Glutamatergic neuron (in vitro differentiated cells): ENCODE results near the gene ERG28. TPM values are rescaled to one million over a fixed set of nuclear protein-coding genes. Genes with fewer than 3 reads are reported as not detected.

ENCODE experiments used
- DNase-seq: peaks from one replicate; pipeline ENCODE4 v3.0.0; 2022
- H3K27ac Mint-ChIP-seq: one replicate; pipeline ENCODE4 v1.8.0; 2020; ENCODE audit warnings: mild to moderate bottlenecking, mixed read lengths, inconsistent platforms; ENCODE audit not compliant: unreplicated experiment
- H3K27me3 Mint-ChIP-seq: one replicate; pipeline ENCODE4 v1.8.0; 2020; ENCODE audit warnings: mild to moderate bottlenecking, moderate library complexity, mixed read lengths, inconsistent platforms; ENCODE audit not compliant: unreplicated experiment
- H3K36me3 Mint-ChIP-seq: one replicate; pipeline ENCODE4 v1.8.0; 2020; ENCODE audit warnings: mild to moderate bottlenecking, mixed read lengths, inconsistent platforms; ENCODE audit not compliant: unreplicated experiment
- H3K4me1 Mint-ChIP-seq: one replicate; pipeline ENCODE4 v1.8.0; 2020; ENCODE audit warnings: mild to moderate bottlenecking, low read depth, mixed read lengths, inconsistent platforms; ENCODE audit not compliant: unreplicated experiment
- H3K4me3 Mint-ChIP-seq: one replicate; pipeline ENCODE4 v1.8.0; 2020; ENCODE audit warnings: mild to moderate bottlenecking, mixed read lengths, inconsistent platforms; ENCODE audit not compliant: unreplicated experiment
- H3K9me3 Mint-ChIP-seq: one replicate; pipeline ENCODE4 v1.8.0; 2020; ENCODE audit warnings: mild to moderate bottlenecking, moderate library complexity, mixed read lengths, inconsistent platforms; ENCODE audit not compliant: unreplicated experiment
- total RNA-seq: library from RNA; stranded (reverse); fragmentation: NEBNext Ultra II Directional; extraction: Animal tissue kit (Norgen Biotek cat#: 25700); gene quantifications from one replicate; pipeline ENCODE4 v1.2.1, GENCODE V29; 2021; ENCODE audit not compliant: unreplicated experiment
- TF ChIP-seq, protein P1 (sequence below): fragments of 200-600 bp; sonication (generic); IDR thresholded peaks from one replicate; pipeline ENCODE4 v1.5.0; 2021; ENCODE audit not compliant: partially characterized antibody, unreplicated experiment

ERG28 gene
- total RNA-seq, 1 donor from 2014 or later: 16.2 TPM

DNA sequence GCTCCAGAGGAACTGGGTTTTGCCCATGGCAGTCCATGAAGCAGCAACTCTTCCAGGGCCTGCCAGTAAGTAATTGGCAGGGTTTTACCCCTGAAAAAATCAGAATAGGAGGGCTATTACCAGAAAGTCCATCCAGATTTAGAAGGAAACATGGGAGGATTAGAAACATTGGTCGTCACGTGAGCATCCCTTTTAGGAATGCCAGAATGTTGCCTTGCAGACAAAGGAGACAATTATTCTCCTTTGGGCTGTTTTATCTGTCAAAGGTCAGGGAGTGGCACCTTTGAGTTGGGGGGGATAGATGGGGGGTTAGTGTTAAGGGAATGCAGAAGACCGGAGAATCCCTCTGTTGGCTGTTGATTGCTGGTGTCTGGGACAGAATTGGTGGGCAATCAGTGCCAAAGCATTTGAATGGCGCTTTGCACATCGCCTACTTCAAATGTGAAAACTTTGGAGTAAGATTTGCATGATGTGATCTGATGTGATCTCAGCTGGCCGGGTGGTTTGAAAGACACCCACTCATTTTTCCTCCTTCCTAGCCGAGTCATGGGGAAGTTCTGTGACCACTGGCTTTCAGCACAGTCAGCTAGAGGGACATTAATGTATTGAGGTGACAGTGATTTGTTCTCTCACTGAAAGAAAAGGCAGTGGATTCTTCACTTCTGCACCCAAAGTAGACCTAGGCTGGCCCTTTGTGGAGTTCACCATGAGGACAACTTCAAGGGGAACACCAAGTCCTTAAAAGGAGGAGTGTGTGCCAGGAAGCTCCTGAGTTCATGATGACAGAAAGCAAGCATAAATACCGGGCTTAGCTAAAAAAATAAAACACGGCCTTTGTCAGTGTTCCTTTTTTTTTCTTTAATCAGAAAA lies 50.8 kb downstream of the ERG28 start:
- Mint-ChIP-seq H3K36me3 (peaks cover 5% of the 10 kb centered on the region), H3K4me3 (no peak overlapping the region), H3K9me3 (peaks cover 3% of the 10 kb centered on the region), H3K4me1 (no peaks in the 10 kb centered on the region), H3K27me3 (peaks cover 2% of the 10 kb centered on the region), H3K27ac (no peak overlapping the region)
- TF ChIP-seq, protein P1, sequence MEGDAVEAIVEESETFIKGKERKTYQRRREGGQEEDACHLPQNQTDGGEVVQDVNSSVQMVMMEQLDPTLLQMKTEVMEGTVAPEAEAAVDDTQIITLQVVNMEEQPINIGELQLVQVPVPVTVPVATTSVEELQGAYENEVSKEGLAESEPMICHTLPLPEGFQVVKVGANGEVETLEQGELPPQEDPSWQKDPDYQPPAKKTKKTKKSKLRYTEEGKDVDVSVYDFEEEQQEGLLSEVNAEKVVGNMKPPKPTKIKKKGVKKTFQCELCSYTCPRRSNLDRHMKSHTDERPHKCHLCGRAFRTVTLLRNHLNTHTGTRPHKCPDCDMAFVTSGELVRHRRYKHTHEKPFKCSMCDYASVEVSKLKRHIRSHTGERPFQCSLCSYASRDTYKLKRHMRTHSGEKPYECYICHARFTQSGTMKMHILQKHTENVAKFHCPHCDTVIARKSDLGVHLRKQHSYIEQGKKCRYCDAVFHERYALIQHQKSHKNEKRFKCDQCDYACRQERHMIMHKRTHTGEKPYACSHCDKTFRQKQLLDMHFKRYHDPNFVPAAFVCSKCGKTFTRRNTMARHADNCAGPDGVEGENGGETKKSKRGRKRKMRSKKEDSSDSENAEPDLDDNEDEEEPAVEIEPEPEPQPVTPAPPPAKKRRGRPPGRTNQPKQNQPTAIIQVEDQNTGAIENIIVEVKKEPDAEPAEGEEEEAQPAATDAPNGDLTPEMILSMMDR: no peak
- no peak for DNase-seq

DNA sequence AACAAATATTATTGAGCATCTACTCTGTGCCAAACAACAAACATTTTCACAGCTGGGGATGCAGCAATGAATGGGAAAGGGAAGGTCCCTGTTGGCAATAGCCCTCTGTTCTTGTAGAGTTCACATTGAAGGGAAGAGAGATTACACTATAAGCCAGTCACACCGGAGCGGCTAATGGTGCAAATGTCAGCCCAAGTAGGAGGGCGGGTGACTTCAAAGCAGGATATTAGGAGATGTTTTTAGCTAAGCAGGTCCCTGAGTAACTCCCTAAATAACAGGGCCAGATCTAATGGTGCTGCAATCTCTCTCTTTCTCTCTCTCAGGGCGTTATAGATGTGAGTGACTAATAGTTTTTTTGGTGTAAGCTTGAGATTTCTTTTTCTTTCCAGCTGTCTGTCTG lies 51.6 kb downstream of the ERG28 start:
- Mint-ChIP-seq H3K9me3 (peaks cover 3% of the 10 kb centered on the region), H3K4me1 (no peaks in the 10 kb centered on the region), H3K36me3 (no peaks in the 10 kb centered on the region), H3K4me3 (no peak overlapping the region), H3K27ac (no peak overlapping the region), H3K27me3 (peaks cover 2% of the 10 kb centered on the region)
- TF ChIP-seq, protein P1: no peak
- no peak for DNase-seq

DNA sequence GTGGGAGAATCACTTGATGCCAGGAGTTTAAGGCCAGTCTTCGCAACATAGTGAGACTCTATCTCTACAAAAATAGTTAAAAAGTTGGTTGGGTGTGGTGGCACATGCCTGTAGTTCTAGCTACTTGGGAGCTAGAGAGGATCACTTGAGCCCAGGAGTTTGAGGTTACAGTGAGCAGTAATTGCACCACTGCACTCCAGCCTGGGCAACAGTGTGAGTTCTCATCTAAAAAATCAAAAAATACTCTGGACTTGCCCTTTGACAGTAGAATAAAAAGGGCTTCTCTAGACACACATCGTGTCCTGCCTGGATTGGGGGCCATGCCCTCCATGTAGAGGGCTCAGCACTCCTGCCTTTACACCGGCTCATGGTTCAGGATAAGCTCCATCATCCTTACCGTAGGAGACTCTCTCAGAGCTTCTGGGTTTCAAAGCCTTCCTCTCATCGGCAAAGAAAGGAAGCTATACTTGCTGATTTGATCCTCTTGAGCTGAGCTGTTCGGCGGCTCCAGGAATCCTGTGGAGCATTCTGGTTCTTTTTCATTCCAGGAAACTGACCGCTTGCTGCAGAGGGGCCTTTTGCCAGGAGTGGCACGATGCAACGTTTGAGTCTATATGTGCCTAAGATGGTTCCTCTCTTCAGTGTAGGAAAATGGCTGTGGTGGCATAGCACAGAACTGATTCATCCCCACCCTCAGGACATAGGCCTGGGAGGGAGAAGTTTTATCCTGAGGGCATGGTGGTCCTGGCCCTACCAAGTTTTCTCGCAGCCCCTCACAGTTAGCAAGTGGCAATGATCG lies 52.6 kb downstream of the ERG28 start:
- H3K4me1 Mint-ChIP-seq: no peaks in the 10 kb centered on the region
- H3K27me3 Mint-ChIP-seq: peaks cover 2% of the 10 kb centered on the region
- no peak overlapping the region for H3K27ac Mint-ChIP-seq

DNA sequence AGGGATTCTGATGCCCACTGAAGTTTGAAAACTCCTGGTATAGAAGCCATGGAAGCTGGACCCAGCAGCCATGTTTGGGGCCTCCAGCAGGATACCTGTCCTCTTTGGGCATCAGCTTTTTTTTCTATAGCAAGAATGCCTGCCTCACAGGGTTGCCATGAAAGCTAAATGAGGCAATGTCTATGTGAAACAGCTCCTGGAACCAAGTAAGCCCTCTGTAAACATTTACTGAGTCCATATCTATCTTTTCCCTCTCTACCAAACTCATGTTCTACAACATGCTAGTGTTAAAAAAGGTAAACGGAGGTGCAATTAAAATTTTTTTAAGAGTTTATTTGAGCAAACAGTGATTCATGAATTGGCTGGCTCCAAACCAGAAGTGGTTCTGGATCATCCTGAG lies 53.6 kb downstream of the ERG28 start:
- H3K9me3 Mint-ChIP-seq: peaks cover 3% of the 10 kb centered on the region
- no peak overlapping the region for H3K4me3 Mint-ChIP-seq
- no peaks in the 10 kb centered on the region for H3K4me1 Mint-ChIP-seq
- DNase-seq: no peak
- TF ChIP-seq, protein P1: no peak
- no peak overlapping the region for H3K27ac Mint-ChIP-seq
- peaks cover 2% of the 10 kb centered on the region for H3K27me3 Mint-ChIP-seq
- H3K36me3 Mint-ChIP-seq: no peaks in the 10 kb centered on the region

More for the DNA sequence above, 52.6 kb downstream of the ERG28 start:
- H3K4me3 Mint-ChIP-seq: no peak overlapping the region
- H3K9me3 Mint-ChIP-seq: peaks cover 3% of the 10 kb centered on the region
- DNase-seq: no peak
- TF ChIP-seq, protein P1: no peak
- H3K36me3 Mint-ChIP-seq: no peaks in the 10 kb centered on the region
